NCI-H2196 treated with DMSO at 0.1 percent for 48 hours (cell line): ENCODE data around the gene GRB7.

Experiments
- DNase-seq: peaks from one replicate; lab custom pipeline; 2025; ENCODE audit not compliant: unreplicated experiment; lab: John Stamatoyannopoulos, UW

Gene GRB7

GRCh38 chr17:39765766-39766165, 28.0 kb downstream of the GRB7 start:
- no peak for DNase-seq

GRCh38 chr17:39767147-39767546, 29.4 kb downstream of the GRB7 start:
- DNase-seq: no peak

GRCh38 chr17:39769974-39770587, 32.3 kb downstream of the GRB7 start:
- peak; percentile 74 for DNase-seq

GRCh38 chr17:39772415-39772814, 34.7 kb downstream of the GRB7 start:
- no peak for DNase-seq

GRCh38 chr17:39772987-39773934, 35.5 kb downstream of the GRB7 start:
- DNase-seq: no peak

GRCh38 chr17:39774047-39774446, 36.3 kb downstream of the GRB7 start:
- no peak for DNase-seq

- no peak for DNase-seq
Observed at GRCh38 chr17:39775031-39775430, 37.3 kb downstream of the GRB7 start.

GRCh38 chr17:39776252-39776651, 38.5 kb downstream of the GRB7 start:
- DNase-seq: no peak

- DNase-seq: no peak
Observed at GRCh38 chr17:39777534-39778365, 40.0 kb downstream of the GRB7 start.

- no peak for DNase-seq
Observed at GRCh38 chr17:39781031-39781860, 43.5 kb downstream of the GRB7 start.

GRCh38 chr17:39781861-39782213, 44.1 kb downstream of the GRB7 start:
- DNase-seq: no peak

GRCh38 chr17:39782481-39782880, 44.7 kb downstream of the GRB7 start:
- peak; percentile 4 for DNase-seq

- DNase-seq: no peak
Observed at GRCh38 chr17:39782980-39783379, 45.2 kb downstream of the GRB7 start.

GRCh38 chr17:39787041-39787440, 49.3 kb downstream of the GRB7 start:
- no peak for DNase-seq

- no peak for DNase-seq
Observed at GRCh38 chr17:39787743-39788484, 50.2 kb downstream of the GRB7 start.

- DNase-seq: no peak
Observed at GRCh38 chr17:39791111-39791992, 53.6 kb downstream of the GRB7 start.

GRCh38 chr17:39792526-39793221, 54.9 kb downstream of the GRB7 start:
- DNase-seq: no peak

- DNase-seq: no peak
Observed at GRCh38 chr17:39793301-39793872, 55.6 kb downstream of the GRB7 start.
